Stimulated activated CD4-positive, alpha-beta T cell treated with anti-CD3 and anti-CD28 coated beads, Interleukin-1b, Interleukin-23, amount 100 ng/mL, for 4 hours (primary cell): Measurements from ENCODE around the gene RHBG.
A peak's percentile ranks its signal among the peaks of the same experiment; 100 is the strongest.
"Not testable (repeated sequence)": the region's sequence is repeated elsewhere in the genome, so short reads cannot be mapped to it uniquely, and the experiment has no call there.

ENCODE experiments used
- DNase-seq, 2 donors: peaks; one replicate each; pipeline ENCODE4 v3.0.0-alpha.2; 2020; ENCODE audit warnings: low read depth in 2 of 2

The RHBG gene

GRCh38 chr1:156368889-156369684, at the start of gene RHBG:
Gene RHBG (plus strand): TSS chr1:156369211. CDS start chr1:156369250, 39 bp downstream.
- peak in 1 of 2 donors; percentile 18 for DNase-seq

GRCh38 chr1:156319664-156320063, 49.3 kb upstream of the RHBG start:
- DNase-seq, result no peak

- no peak for DNase-seq
Measured at GRCh38 chr1:156320560-156320959, 48.5 kb upstream of the RHBG start.

- not testable (repeated sequence) for DNase-seq
Measured at GRCh38 chr1:156323179-156323578, 45.8 kb upstream of the RHBG start.

GRCh38 chr1:156336242-156336641, 32.8 kb upstream of the RHBG start:
- DNase-seq, result no peak

- no peak for DNase-seq
Measured at GRCh38 chr1:156337052-156337887, 31.7 kb upstream of the RHBG start.

- DNase-seq, result peak in 1 of 2 donors; percentile 6
Measured at GRCh38 chr1:156337888-156338179, 31.2 kb upstream of the RHBG start.

GRCh38 chr1:156338180-156338976, 30.6 kb upstream of the RHBG start, which contains the start of the genes CCT3 and TSACC:
Gene CCT3 (minus strand): TSS chr1:156338292. CDS start chr1:156338184, 108 bp downstream.
Gene TSACC (plus strand): TSS chr1:156338526. CDS start chr1:156339758, 1,232 bp downstream.
- peak; percentile 98 to 99 for DNase-seq

- no peak for DNase-seq
Measured at GRCh38 chr1:156342166-156342955, 26.6 kb upstream of the RHBG start.

GRCh38 chr1:156344409-156344808, 24.6 kb upstream of the RHBG start:
- DNase-seq, result no peak

GRCh38 chr1:156346035-156346434, 23.0 kb upstream of the RHBG start:
- not testable (repeated sequence) for DNase-seq

GRCh38 chr1:156346636-156347035, 22.4 kb upstream of the RHBG start:
- no peak for DNase-seq

- DNase-seq, result no peak
Measured at GRCh38 chr1:156347331-156347730, 21.7 kb upstream of the RHBG start.

- not testable (repeated sequence) for DNase-seq
Measured at GRCh38 chr1:156352481-156352880, 16.5 kb upstream of the RHBG start.

- DNase-seq, result no peak
Measured at GRCh38 chr1:156356262-156356874, 12.6 kb upstream of the RHBG start.

- peak; percentile 60 to 67 for DNase-seq
Measured at GRCh38 chr1:156356875-156357534, 12.0 kb upstream of the RHBG start.

GRCh38 chr1:156357977-156358376, 11.0 kb upstream of the RHBG start:
- no peak for DNase-seq

- no peak for DNase-seq
Measured at GRCh38 chr1:156358641-156359040, 10.4 kb upstream of the RHBG start.

- DNase-seq, result no peak
Measured at GRCh38 chr1:156359249-156359648, 9.8 kb upstream of the RHBG start.

GRCh38 chr1:156359973-156360372, 9.0 kb upstream of the RHBG start:
- no peak for DNase-seq
